HG02852 (cell line): ENCODE data around the gene NBR1.
"Not testable (repeated sequence)": the region's sequence is repeated elsewhere in the genome, so short reads cannot be mapped to it uniquely, and the experiment has no call there.

ENCODE experiments used
- ATAC-seq: cut with Tn5 transposase; IDR thresholded peaks from one replicate; pipeline ENCODE4 v1.9.1; 2021; ENCODE audit warnings: mild to moderate bottlenecking, moderate library complexity; ENCODE audit not compliant: unreplicated experiment

The NBR1 gene

DNA sequence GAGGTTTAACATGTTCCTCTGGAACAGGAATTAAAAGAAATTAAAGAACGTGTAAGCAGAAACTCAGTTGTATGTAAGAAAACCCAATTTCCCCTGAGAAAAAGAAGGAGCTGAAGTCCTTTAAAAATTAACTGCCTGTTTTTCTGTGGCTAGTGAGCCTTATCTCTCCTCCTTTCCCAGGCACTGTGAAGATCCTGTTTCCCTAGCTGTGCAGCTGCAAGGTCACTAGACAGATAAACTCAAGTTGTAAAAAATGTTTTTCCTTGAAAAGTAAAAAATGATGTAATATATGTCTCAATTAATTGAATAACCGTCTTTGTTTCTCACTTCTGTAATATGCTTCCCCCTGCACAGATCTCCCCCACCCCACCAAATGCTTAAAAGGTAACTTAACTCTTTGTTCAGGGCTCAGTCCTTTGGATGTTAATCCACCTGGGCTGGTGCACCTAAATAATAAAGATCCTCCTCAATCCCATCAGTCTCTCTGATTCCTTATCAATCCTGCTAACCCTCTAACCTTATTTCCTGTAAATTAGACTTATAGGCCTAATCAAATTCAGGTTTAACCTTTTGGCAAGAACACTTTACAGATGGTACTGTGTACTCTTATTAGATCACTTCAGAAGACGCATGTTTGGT lies 17.7 kb upstream of the NBR1 start:
- not testable (repeated sequence) for ATAC-seq

DNA sequence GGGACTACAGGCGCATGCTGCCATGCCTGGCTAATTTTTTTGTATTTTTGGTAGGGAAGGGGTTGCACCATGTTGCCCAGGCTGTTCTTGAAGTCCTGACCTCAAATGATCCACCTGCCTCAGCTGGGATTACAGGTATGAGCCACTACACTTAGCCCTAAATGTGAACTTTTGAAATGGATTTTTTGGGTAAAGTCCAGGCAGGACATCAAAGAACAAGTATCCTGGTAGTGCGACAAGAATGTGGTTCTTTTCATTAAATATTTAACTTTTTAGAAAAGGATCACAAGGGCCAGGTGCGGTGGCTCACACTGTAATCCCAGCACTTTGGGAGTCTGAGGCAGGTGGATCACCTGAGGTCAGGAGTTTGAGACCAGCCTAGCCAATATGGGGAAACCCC lies 15.3 kb upstream of the NBR1 start:
- ATAC-seq = no peak

DNA sequence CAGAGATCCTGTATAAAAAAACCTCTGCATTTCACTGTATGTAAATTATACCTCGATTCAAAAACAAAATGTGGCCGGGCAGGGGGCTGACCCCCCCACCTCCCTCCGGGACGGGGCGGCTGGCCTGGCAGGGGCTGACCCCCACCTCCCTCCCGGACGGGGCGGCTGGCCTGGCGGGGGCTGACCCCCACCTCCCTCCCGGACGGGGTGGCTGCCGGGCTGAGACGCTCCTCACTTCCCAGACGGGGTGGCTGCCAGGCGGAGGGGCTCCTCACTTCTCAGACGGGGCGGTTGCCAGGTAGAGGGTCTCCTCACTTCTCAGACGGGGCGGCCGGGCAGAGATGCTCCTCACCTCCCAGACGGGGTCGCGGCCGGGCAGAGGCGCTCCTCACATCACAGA lies 11.8 kb upstream of the NBR1 start:
- not testable (repeated sequence) for ATAC-seq

DNA sequence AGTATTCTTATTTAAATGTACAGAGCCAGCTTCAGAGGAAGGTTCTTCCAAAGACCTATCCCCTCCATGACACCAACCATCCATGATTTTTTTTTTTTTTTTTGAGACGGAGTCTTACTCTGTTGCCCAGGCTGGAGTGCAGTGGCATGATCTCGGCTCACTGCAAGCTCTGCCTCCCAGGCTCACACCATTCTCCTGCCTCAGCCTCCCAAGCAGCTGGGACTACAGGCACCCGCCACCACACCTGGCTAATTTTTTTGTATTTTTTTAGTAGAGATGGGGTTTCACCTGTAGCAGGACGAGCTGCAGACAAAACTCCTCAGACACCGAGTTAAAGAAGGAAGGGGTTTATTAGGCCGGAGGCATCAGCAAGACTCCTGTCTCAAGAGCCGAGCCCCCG lies 11.1 kb upstream of the NBR1 start:
- ATAC-seq = not testable (repeated sequence)

DNA sequence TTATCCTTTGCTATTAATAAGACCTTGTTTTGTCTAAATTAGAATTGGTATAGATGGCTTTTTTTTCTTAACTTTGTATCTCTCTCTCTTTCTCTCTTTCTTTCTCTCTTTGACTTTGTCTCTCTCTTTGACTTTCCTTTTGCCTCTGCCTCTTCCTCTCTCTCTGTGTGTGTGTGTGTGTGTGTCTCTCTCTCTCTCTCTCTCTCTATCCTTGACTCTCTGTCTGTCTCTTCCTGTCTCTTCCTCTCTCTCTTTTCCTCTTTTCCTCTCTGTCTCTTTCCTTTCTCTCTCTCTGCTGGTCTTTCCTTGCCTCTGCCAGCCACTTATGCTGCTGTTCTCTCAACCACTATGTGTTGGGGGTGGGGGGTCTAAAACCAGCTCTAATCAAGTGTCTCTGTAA lies 5.0 kb upstream of the NBR1 start:
- ATAC-seq = not testable (repeated sequence)

DNA sequence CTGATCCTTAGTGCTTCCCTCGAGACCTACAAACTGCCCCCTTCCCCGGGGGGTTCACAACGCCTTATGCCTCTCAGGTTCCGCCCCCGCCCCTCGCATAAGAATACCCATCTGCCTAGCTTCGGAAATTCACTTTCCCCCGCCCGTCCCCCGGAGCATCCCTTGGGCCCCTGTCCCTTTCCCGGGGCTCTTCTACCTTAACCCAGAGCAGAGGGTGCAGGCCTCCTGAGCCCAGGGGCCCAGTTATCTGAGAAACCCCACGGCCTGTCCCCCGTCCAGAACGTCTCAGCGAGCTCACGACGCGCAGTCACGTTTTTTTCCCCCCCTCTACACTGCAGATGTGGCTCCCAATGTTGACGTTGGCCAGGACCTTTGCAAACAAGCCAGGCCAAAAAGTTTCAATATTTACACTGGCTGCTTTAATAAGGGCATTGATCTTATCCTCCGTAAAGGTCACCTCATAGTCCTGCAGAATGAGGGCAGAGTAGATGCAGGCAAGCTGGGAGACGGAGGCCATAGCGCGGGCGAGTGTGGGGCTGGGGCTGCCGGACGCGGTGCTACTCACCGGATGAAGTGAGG lies 1.4 kb upstream of the NBR1 start:
- peak; percentile 19 for ATAC-seq

DNA sequence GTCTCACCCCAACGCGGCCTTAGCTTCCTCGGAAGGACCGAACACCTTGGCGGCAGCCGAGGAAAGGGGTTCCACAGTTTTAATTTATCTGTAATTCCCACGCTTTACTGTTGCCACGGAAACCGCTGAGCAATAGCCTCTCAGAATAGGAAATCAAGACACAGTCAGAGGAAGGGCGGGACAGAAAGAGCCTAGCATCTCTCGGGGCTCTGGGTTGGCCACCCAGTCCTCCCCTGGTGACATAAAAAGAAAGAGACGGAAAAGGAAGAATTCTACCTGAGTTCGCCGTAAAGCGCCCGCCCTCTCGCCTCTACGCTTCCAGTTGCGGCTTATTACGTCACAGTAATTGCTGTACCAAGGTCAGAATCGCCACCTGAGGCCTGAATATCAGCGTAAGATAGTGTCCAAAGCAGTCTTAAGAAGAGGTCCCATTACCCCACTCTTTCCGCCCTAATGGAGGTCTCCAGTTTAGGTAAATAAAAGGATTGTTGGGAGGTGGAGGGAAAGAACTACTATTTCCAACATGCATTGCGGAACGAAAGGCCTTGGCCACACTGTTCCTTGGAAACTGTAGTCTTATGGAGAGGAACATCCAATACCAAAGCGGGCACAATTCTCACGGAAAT lies 761 bp upstream of the NBR1 start:
- ATAC-seq = peak; percentile 66

DNA sequence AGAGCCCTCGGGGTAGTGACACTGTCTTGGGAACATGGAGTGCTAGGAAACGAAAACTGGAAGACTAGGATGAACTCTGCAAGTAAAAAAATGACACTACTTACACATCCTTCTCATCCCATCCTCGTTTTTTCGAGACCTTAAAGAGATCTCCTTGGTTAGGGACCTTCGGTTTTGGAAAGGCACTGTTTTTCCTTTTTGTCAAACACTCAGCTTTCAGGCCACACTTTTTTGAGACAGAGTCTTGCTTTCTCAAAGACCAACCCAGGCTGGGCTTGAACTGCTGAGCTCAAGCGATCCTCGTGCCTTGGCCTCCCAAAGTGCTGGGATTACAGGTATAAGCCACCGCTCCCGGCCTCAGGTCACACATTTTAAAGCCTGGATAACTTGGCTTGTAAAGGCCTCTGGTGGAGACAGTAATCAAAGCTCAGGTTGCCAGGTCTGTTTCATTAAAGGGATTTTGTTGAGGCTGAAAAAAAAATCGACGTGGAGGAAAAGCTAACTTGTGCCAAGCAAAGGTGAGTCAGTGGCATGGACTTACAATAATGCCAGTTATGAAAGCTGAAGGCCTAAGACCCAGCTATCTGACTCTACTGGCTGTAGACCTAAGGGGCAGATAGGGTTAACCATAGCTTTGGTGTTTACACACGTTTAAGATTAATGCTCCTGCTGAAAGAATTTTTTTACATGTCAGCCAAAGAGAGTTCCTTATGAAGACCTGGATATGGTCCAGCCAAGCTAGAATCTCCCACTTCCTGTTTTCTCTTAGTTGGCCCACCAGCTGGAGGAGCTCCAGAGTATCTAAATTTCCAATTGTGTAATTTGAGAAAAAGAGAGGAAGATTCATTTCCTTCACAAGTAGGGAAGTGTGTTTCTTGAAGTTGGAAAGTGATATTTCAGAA lies 823 bp downstream of the NBR1 start:
- no peak for ATAC-seq

DNA sequence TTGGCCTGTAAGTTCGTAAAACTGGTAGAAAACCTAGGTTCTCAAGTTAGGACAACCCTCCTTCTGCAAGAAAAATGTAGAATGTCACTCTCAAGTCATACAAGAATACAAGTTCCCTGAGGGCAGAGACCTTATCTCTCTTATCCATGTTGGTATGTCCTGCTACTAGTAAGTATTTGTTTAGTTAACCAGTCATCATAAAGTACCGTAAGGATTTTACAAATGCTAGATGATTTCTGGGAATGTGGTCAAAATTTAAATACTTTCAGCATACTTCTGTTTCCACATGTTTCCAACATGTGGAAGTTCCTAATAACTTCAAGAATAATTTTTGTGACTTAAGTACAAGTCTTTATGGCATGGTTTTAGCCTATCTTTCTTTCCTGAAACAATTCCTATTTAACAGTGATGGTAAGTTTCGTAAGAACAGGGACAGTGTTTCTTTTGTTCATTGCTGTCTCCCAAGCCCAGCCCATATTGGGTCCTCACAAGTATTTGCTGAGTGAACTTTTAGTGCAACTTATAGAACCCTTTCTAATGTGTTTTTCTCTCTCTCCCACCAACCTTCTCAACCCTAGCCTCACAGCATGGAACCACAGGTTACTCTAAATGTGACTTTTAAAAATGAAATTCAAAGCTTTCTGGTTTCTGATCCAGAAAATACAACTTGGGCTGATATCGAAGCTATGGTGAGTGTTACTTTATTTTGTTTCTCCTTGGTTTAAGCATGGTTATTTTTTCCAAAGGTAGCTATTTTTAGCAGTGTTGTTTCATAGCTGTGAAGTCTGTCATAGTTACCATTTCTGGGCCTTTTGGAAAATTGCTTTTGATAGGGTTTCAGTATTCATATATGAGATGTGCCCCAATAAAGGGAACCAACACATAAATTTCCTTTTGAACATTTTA lies 4.5 kb downstream of the NBR1 start:
- no peak for ATAC-seq

DNA sequence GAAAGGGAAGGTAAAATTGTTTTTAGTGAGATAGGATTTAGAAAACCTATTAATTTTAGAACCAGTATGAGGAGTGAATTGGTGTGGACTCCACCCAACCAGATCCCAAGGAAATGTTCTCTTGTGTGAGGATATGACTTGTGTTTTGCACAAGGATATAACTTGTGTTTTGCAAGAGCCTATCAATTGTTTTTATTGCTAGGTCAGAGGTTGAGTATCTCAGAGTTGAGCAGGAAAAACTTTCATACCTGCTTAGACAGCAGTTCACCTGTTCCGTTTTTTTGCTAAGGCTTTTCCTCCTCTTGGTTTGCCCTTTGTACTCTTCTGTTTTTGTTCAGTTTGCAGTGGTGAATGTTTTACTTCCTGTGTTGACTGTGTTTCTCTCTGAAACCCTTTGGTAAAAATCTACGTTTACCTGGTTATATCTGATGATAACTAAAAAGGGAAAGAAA lies 5.1 kb downstream of the NBR1 start:
- ATAC-seq = no peak

DNA sequence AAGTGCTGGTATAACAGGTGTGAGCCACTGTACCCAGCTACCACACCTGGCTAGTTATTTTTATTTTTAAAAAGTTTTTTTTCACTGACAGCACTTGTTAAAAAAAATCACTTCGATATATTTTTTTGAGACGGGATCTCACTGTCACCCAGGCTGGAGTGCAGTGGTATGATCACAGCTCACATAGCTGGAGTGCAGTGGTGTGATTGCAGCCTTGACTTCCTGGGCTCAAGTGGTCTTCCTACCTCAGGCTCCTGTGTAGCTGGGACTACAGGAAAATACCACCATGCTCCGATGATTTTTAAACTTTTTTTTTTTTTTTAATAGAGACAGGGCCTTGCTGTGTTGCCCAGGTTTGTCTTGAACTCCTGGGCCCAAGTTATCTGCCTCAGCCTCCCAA lies 12.9 kb downstream of the NBR1 start:
- no peak for ATAC-seq

DNA sequence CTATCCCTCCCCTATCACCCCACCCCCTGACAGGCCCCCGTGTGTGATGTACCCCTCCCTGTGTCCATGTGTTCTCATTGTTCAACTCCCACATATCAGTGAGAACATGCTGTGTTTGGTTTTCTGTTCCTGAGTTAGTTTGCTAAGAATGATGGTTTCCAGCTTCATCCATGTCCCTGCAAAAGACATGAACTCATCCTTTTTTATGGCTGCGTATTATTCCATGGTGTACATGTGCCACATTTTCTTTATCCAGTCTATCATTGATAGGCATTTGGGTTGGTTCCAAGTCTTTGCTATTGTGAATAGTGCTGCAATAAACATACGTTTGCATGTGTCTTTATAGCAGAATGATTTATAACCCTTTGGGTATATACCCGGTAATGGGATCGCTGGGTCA lies 15.6 kb downstream of the NBR1 start:
- not testable (repeated sequence) for ATAC-seq

DNA sequence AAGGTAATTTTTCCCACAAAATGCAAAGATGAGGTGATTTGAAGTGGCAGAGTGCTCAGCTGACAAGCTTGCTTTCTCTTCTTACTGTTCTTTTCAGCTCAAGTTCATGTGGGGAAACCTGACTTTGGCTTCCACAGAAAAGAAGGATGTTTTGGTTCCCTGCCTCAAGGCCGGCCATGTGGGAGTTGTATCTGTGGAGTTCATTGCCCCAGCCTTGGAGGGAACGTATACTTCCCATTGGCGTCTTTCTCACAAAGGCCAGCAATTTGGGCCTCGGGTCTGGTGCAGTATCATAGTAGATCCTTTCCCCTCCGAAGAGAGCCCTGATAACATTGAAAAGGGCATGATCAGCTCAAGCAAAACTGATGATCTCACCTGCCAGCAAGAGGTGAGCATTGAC lies 22.2 kb downstream of the NBR1 start:
- ATAC-seq = no peak

DNA sequence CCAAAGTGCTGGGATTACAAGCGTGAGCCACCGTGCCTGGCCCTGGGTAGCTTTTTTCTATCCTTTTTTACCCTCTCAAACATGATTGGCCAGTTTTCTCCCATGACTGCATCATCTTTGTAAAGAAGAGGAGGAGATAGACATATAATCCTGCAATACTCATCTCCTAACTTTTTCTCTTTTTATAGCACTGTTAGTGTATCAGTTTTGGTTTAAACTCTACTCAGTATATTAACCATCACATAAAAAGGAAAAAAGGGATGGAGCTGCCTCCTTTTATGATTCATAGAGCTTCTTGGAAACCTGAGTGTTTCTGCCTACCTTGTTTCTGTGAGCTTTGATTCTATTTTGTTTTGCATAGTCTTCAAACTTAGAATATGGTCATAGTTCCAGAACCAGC lies 28.6 kb downstream of the NBR1 start:
- ATAC-seq = no peak

DNA sequence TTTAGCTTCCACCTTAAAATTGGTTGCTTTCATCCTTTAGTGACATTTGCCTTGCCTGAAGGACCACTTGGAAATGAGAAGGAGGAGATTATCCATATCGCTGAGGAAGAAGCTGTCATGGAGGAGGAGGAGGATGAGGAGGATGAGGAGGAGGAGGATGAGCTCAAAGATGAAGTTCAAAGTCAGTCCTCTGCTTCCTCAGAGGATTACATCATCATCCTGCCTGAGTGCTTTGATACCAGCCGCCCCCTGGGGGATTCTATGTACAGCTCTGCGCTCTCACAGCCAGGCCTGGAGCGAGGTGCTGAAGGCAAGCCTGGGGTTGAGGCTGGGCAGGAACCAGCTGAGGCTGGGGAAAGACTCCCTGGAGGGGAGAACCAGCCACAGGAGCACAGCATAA lies 29.1 kb downstream of the NBR1 start:
- no peak for ATAC-seq

DNA sequence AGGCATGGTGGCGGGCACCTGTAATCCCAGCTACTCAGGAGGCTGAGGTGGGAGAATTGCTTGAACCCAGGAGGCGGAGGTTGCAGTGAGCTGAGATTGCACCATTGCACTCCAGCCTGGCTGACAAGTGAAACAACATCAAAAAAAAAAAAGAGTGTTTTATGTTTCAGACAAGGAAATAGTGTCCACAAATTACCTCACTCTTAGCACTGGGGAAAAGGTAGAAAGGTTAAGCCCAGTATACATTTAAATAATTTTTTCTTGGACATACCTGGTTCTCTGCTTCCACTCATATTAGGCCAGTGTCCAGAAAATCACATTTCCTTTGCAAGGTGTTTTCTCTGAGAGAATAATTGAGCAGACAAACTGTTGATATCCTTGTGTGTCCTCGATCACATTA lies 32.0 kb downstream of the NBR1 start:
- not testable (repeated sequence) for ATAC-seq

DNA sequence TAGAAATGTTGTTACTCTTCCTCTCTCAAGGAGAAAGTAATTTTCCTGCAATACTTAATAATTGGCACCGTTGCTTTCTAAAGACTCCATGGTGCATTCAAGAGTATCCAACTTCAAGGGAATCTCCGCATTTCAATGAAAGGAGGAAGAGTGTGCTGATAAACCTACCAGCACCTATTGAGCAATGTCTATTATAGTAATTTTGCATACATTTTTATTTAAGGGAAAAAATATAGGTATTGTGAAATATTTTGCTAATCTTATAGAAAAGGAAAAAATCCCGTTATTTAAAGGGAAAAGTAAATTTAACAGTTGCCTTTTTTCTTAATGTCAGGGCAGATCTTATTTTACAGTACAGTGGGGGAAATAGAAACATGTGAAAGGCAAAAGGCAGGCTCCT lies 39.6 kb downstream of the NBR1 start:
- ATAC-seq = no peak

DNA sequence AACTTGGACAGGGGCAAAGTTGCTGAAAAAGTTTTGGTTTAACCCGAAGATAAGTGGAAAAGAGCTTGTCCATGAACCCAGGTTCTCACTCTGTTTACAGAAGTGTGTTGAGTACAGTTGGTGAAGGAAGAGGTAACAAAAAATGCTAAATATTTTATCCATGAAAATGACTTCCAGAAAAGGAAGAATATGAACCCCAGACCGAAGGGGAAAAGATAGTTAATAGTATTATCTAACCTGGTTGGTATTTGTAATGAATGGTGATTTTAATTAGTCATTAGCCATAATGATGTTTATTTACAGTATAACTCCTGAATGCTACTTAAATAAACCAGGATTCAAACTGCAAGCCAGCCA lies 40.1 kb downstream of the NBR1 start:
- ATAC-seq = no peak

DNA sequence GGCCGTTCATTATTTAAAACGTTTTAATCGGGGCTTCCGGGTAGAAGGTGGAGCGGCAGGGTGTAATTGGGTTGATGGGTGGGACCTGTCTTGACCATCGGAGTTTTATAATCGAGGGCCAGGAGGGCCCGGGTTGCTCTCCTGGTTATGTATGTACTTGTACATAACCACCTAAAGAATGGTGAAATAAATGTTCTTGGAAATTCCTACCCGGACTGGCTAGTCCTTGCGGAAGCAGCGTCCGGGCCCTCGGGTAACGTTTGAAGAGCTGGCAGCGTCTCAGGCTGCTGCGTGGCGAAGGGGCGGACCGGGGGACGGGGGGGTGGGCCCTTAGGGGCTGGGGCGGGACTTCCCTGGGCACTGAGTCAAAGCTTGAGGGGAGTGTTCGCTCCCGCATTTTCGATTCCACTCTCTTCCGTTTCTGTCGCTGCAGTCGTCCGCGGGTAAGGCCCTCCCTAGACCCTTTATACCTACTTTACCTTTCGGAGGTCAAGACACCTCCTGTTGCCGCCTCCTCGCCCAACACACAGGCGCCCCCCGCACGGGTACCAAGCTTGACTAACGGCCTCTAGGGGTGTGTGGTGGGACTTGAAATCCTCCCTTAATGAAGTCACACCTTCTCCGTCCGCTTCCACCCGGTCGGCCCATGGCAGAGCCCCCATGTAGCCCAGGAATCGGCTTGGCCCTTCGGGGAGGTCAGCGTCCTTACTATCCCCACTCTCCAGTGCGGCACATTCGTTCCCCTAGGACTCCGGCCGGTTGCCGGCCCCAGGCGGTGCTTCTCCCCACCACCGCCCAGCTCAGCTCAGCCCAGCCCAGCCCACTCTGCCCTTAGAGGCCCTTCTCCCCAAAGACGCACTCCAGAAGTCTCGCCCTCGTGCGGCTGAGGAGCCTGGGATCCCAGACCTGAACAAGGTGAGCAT lies 40.7 kb downstream of the NBR1 start, which contains the start of gene TMEM106A:
Gene TMEM106A, plus strand, starts transcription at position 396 of the 923 bp plus-strand sequence. CDS start 1,167 bp downstream, outside the sequence.
- peak; percentile 72 for ATAC-seq
